ENCODE results near the gene FOXD2. TPM values are rescaled to one million over a fixed set of nuclear protein-coding genes. Genes with fewer than 3 reads are reported as not detected.

Gene FOXD2
- total and polyA plus RNA-seq, 2 experiments from 2014 or later = 0.02 TPM; not detected in 1

GRCh38 chr1:47395433-47395832, 42.4 kb upstream of the FOXD2 start:
- Histone ChIP-seq H3K4me1 (ENCODE audit: low read depth) (no peaks in the 10 kb centered on the region), H3K27ac (no peak overlapping the region), H3K27me3 (peaks cover 74% of the 10 kb centered on the region), H3K9me3 (ENCODE audit: low read depth) (no peaks in the 10 kb centered on the region), H3K4me3 (no peak overlapping the region), H3K36me3 (no peaks in the 10 kb centered on the region)
- TF ChIP-seq CTCF (IDR thresholded peaks at IDR 0.05; ENCODE audit: low read depth, low read length) = no peak
- DNase-seq (ENCODE audit: low read depth in 1 of 2, low spot score in 1 of 2) = no peak

- no peak overlapping the region for H3K27ac ChIP-seq
- no peak for TF ChIP-seq CTCF (IDR thresholded peaks at IDR 0.05; ENCODE audit: low read depth, low read length)
Observed at GRCh38 chr1:47396671-47397196, 41.1 kb upstream of the FOXD2 start.

GRCh38 chr1:47399138-47399845, 38.6 kb upstream of the FOXD2 start:
- H3K27me3 ChIP-seq = peaks cover 64% of the 10 kb centered on the region
- H3K9me3 ChIP-seq (ENCODE audit: low read depth) = no peaks in the 10 kb centered on the region
- H3K36me3 ChIP-seq = no peaks in the 10 kb centered on the region
- H3K4me3 ChIP-seq = no peak overlapping the region
- no peak overlapping the region for H3K27ac ChIP-seq
- no peak for DNase-seq (ENCODE audit: low read depth in 1 of 2, low spot score in 1 of 2)
- no peak for TF ChIP-seq CTCF (IDR thresholded peaks at IDR 0.05; ENCODE audit: low read depth, low read length)
- peaks cover 16% of the 10 kb centered on the region for H3K4me1 ChIP-seq (ENCODE audit: low read depth)

More at GRCh38 chr1:47396671-47397196, 41.1 kb upstream of the FOXD2 start:
- no peaks in the 10 kb centered on the region for H3K36me3 ChIP-seq
- peaks cover 79% of the 10 kb centered on the region for H3K27me3 ChIP-seq
- no peak overlapping the region for H3K4me3 ChIP-seq
- DNase-seq (ENCODE audit: low read depth in 1 of 2, low spot score in 1 of 2) = no peak
- no peaks in the 10 kb centered on the region for H3K9me3 ChIP-seq (ENCODE audit: low read depth)
- peaks cover 9% of the 10 kb centered on the region for H3K4me1 ChIP-seq (ENCODE audit: low read depth)

- H3K4me3 ChIP-seq = no peak overlapping the region
- H3K9me3 ChIP-seq (ENCODE audit: low read depth) = no peaks in the 10 kb centered on the region
- peaks cover 16% of the 10 kb centered on the region for H3K4me1 ChIP-seq (ENCODE audit: low read depth)
- no peaks in the 10 kb centered on the region for H3K36me3 ChIP-seq
- H3K27ac ChIP-seq = no peak overlapping the region
- no peak for TF ChIP-seq CTCF (IDR thresholded peaks at IDR 0.05; ENCODE audit: low read depth, low read length)
- DNase-seq (ENCODE audit: low read depth in 1 of 2, low spot score in 1 of 2) = no peak
- H3K27me3 ChIP-seq = peaks cover 60% of the 10 kb centered on the region
Observed at GRCh38 chr1:47399846-47400155, 38.0 kb upstream of the FOXD2 start.

GRCh38 chr1:47401761-47402160, 36.1 kb upstream of the FOXD2 start:
- Histone ChIP-seq H3K27ac (no peak overlapping the region), H3K36me3 (no peaks in the 10 kb centered on the region), H3K4me3 (no peak overlapping the region), H3K4me1 (ENCODE audit: low read depth) (peaks cover 16% of the 10 kb centered on the region), H3K27me3 (peaks cover 52% of the 10 kb centered on the region), H3K9me3 (ENCODE audit: low read depth) (no peaks in the 10 kb centered on the region)
- TF ChIP-seq CTCF (IDR thresholded peaks at IDR 0.05; ENCODE audit: low read depth, low read length) = no peak
- DNase-seq (ENCODE audit: low read depth in 1 of 2, low spot score in 1 of 2) = no peak
